Hindlimb muscle (tissue), 1 donor: ENCODE measurements around the gene GALNTL6. TPM values are rescaled to one million over a fixed set of nuclear protein-coding genes. Genes with fewer than 3 reads are reported as not detected.
"Not testable (repeated sequence)": the region's sequence is repeated elsewhere in the genome, so short reads cannot be mapped to it uniquely, and the experiment has no call there.

Source experiments
- DNase-seq: peaks from one replicate; pipeline ENCODE4 v3.0.0-alpha.2; 2013
- polyA plus RNA-seq: library from polyadenylated mRNA; unstranded; fragments of 120-200 nt; gene quantifications from one replicate; pipeline ENCODE4 v1.2.1, GENCODE V29; 2013; ENCODE audit not compliant: insufficient read length

The GALNTL6 gene
- polyA plus RNA-seq, 1 donor, result 2.9 TPM

- DNase-seq, result not testable (repeated sequence)
Measured at GRCh38 chr4:172956340-172956739, 1143.1 kb downstream of the GALNTL6 start.

GRCh38 chr4:172957216-172957615 is 1144.0 kb downstream of the GALNTL6 start:
- no peak for DNase-seq

GRCh38 chr4:172962564-172963353 is 1149.6 kb downstream of the GALNTL6 start:
- DNase-seq, result peak; percentile 28

- no peak for DNase-seq
Measured at GRCh38 chr4:172963498-172964294, 1150.5 kb downstream of the GALNTL6 start.

- not testable (repeated sequence) for DNase-seq
Measured at GRCh38 chr4:172970189-172970588, 1157.0 kb downstream of the GALNTL6 start.

GRCh38 chr4:172974586-172974985 is 1161.4 kb downstream of the GALNTL6 start:
- no peak for DNase-seq

- no peak for DNase-seq
Measured at GRCh38 chr4:172975651-172976229, 1162.5 kb downstream of the GALNTL6 start.

GRCh38 chr4:172977491-172978041 is 1164.4 kb downstream of the GALNTL6 start:
- not testable (repeated sequence) for DNase-seq

GRCh38 chr4:172978848-172979247 is 1165.6 kb downstream of the GALNTL6 start:
- DNase-seq, result no peak

GRCh38 chr4:172979332-172979731 is 1166.1 kb downstream of the GALNTL6 start:
- DNase-seq, result no peak

- DNase-seq, result no peak
Measured at GRCh38 chr4:172980219-172980618, 1167.0 kb downstream of the GALNTL6 start.

GRCh38 chr4:172982151-172982590 is 1169.0 kb downstream of the GALNTL6 start:
- DNase-seq, result no peak

GRCh38 chr4:172983014-172983413 is 1169.8 kb downstream of the GALNTL6 start:
- no peak for DNase-seq

- DNase-seq, result no peak
Measured at GRCh38 chr4:172983631-172984030, 1170.4 kb downstream of the GALNTL6 start.

- no peak for DNase-seq
Measured at GRCh38 chr4:172985552-172985951, 1172.3 kb downstream of the GALNTL6 start.

GRCh38 chr4:172986114-172986513 is 1172.9 kb downstream of the GALNTL6 start:
- no peak for DNase-seq

- no peak for DNase-seq
Measured at GRCh38 chr4:172989984-172990820, 1177.0 kb downstream of the GALNTL6 start.

GRCh38 chr4:172992648-172993378 is 1179.6 kb downstream of the GALNTL6 start:
- DNase-seq, result no peak

GRCh38 chr4:172995161-172995560 is 1182.0 kb downstream of the GALNTL6 start:
- DNase-seq, result no peak

- no peak for DNase-seq
Measured at GRCh38 chr4:172995704-172996103, 1182.5 kb downstream of the GALNTL6 start.

GRCh38 chr4:172996571-172997216 is 1183.5 kb downstream of the GALNTL6 start:
- no peak for DNase-seq
